NK-92 (cell line): Measurements from ENCODE around the gene RIPOR1.
A peak's percentile ranks its signal among the peaks of the same experiment; 100 is the strongest.
"Not testable (repeated sequence)": the region's sequence is repeated elsewhere in the genome, so short reads cannot be mapped to it uniquely, and the experiment has no call there.

Source experiments
- DNase-seq: peaks from one replicate; lab custom pipeline; 2025; ENCODE audit not compliant: unreplicated experiment; lab: John Stamatoyannopoulos, UW

The RIPOR1 gene

DNA sequence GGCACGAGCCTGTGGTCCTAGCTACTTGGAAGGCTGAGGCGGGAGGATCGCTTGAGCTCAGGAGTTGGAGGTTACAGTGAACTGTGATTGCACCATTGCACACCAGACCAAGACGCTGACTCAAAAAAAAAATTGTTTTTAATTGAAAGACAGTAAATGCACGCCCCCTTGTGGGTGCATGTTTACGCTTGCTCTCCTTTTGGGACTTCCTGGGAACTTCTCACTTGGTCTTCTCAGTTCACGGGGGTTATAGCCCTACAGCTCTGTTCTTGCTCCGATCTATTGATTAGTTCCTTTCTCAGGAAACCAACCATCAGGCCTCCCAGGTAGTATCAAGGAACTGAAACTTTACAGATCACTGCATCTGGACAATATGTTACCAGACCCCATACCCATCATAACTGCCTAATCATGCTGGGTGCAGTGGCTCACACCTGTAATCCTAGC, 14.2 kb upstream of the RIPOR1 start:
- DNase-seq = no peak

DNA sequence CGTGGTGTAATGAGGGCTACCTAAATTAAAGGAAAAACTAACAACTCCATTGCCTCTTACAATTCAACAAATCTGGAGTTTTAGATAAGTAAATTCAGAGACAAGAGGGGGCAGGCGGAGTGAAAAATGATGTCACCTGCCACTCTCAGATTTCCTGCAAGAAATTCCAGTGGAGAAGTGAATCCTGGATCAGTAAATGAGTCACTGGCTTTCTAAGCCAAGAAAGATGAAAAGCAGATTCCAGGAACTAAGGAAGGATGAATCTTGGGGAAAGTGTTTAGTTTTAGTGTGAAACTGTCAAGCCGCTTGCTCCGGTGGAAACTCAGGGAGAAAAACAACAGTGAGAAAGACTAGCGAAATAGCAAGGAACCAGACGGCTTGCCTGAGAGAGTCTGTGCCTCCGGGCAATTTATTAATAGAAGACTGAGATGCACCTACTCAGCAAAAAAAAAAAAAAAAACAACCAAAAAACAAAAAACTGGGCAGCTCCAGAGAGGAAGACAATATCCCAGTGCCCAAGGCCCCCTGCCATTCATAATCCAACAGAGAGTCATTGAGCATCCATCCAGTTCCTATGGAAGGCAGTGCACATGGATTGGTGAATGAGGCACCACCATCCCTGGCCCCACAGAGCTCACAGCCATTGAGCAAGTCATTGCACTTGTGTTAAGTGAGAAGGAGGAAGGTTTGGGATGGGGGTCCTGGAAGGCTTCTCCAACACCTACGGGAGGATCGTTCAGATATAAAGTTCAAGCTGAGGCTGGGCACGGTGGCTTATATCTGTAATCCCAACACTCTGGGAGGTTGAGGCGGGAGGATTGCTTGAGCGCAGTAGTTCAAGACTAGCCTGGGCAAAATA, 12.1 kb upstream of the RIPOR1 start:
- no peak for DNase-seq

DNA sequence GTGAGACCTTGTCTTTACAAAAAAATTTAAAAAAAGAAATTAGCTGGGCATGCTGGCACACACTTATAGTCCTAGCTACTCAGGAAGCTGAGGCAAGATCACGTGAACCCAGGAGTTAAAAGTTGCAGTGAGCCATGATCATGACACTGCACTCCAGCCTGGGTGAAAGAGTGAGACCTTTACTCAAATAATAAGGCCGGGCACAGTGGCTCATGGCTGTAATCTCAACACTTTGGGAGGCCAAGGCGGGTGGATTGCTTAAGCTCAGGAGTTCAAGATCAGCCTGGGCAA, 11.5 kb upstream of the RIPOR1 start:
- no peak for DNase-seq

DNA sequence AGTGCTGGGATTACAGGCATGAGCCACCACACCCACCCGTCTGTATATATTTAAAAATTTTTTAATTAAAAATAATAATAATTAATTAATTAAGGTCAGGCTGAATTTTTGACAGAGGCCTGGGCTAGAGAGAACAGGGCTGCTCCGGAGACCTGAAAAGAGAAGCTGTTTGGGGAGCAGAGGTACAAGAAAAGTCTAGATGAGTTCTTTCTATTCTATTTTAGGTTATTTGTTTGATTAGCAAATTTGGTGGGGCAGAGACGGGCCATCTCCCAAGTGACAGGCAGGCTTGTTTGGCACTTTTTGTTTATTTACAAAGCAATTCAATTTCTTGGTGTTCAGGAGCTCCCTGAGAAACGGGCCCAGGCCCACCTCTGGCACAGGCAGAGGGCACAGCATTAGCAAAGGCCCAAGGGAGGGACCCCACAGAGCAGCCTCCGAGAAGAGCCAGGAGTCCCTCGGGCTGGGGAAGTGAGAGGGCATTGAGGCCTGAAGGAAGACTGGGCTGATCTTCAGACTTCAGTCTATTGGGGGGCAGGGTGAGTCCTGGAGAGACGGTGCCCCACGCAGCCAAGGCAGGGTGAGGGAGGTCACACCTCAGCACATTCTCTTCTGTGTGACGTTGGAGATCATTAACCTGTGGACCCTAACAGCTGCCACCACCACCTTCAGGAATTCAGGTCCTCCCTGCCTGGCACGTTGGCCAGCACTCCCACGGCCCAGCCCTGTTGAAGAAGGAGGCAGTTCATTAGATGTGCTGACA, 10.8 kb upstream of the RIPOR1 start:
- no peak for DNase-seq

DNA sequence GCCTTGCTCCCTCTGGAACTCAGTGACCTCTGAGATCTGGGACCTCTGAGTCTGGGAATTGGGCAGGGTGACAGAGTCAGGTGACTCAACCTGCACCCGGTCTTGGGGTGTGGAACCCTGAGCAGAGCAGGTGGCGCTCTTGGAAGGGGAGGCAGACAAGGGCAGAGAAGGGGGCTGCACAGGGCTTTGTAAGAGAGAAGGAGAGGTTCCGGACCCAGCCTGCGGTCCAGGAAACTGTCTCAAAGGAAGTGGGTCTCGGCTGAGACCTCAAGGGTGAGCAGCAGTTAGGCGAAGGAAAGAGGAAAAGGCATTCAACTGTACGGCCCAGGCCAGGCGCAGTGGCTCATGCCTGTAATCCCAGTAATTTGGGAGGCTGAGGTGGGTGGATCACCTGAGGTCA, 10.0 kb upstream of the RIPOR1 start:
- no peak for DNase-seq

DNA sequence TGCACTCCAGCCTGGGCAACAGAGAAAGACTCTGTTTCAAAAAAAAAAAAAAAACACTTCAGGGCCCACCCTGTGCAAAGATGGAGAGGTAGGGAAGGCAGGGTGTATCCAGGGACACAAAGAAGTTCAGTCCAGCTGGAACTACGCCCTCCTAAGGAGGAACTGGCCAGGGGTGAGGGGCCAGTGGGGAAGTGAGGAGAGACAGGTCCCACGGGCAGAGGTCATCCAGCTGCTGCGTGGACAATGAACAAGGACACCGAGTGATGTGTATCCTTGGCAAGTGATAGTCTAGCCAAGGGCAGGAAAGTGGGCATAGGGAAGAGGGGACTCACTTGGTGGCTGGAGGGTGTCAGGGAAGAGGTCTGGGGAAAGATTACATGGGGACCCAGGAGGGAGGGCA, 9.4 kb upstream of the RIPOR1 start:
- DNase-seq = no peak

DNA sequence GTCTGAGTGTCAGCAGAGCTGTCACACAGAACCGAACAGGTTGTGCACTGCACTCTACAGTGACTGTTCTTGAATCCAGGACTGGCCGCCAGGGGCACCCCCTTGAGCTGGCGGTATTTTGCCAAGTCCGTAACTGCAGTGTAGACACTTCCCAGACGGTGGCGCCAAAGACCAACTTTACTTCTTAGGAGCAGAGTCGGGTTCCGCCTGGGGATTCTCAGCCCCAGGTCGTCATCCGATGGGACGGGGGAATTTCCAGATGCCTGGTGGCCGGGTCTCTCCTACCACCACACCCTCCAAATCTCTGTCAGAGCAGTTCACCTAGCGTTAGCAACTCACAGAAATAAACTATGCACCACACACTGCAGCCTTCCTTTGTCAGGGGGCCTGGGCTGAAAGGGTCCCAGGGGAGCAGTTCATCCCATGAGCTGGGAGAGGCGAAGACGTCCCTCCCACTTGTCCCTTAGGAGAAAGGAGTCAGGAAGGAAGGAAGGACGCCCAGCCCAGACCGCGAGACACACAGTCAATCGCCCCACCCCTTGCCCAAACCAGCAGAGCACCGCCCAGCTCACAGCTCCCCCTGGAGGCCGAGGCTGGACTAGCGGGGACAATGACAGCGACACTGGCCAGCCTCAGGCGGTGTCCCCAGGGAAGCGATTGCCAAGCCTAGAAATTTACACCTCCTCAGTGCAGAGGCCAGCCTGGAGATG, 7.4 kb upstream of the RIPOR1 start:
- peak; percentile 81 for DNase-seq

DNA sequence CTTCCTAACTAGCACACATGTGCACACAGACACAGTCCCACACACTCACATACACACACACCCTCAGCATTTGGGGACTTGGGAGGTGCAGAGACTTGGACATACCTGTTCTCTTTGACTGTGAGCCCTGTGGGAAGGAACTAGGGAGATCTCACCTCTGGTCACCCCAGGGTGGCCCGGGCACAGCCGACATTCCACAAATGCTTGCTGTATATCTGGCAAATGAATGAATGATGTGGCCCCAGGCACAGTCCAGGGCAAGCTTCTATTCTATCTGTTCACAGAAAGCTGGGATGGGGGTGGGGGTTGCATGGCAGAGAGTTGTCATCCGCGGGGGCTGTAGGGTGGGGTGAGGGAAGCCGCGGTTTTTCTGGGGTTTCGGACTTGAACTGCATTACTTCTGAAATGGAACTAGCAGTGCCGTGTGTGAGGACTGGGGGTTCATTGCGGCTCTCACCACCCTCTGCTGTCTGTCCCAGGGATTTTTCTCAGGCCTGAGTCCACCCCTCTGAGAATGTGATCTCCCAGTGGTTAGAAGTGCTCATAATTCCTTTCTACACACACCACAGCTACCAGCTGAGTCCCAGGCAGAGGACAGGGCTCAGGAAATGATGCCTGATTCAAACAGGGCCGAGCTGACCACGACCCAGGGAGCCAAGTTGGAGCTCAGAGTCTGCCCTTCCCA, 3.3 kb upstream of the RIPOR1 start:
- no peak for DNase-seq

DNA sequence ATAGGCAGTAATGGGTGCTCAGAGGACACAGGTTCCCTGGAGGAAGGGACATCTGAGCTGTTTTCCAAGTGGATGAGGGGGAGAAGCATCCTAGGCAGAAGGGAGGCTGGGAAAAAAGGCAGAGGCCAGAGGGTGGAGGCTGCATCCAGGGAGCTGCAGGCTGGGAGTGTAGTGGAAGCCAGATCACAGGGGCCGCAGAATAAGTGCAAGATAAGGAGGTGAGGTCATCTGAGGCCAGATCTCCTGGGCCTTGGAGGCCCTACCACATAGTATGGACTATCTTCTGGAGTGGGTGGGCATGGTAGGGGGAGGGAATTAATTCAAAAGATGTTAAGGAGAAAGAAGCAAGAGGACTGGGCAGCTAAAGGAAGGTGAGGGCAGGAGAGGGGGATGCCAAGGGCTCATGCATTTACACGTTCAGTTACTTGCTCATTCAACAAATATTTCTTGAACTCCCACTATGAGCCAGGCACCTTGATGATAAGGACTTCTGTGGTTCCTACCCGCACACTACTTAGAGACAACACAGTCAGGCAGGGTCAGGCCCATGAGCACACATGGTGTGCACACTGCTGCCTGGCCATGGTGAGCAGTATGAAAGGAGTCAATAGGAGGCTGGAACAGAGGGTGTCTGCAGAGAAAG, 2.4 kb upstream of the RIPOR1 start:
- DNase-seq = no peak

DNA sequence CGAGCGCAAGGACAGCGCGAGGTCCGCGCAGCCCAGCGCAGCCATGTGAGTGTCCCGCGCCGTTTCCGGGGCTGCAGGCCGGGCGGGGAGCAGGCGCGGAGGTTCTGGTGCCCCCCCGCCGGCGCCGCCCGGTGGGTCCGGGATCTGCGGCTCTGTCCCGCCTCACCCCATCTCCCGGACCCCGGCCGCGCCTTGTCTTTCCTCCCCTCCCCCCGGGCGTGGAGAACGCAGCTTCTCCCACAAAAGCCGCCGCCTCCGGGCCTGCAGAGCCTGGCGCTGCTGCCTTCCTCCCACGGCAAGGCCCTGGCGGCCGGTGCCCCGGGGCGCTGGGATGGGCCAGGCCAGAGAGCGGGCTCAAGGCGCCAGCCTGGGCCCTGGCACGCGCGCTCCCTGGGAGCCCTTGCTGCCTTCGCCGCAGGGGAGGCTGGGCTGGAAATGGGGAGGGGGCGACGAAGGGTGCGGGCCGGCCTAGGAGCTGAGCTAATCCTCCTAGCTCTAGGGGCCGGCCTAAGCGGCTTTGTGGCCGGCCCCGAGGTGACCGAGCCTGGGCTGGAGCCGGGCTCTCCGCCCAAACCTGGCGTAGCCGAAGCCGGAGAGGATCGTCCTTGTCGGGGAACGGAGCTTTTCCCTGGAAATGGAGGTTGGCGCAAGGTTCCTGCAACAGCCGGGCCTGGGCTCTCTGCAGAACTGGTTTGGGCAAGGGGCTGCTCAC, 397 bp downstream of the RIPOR1 start:
- DNase-seq = no peak

DNA sequence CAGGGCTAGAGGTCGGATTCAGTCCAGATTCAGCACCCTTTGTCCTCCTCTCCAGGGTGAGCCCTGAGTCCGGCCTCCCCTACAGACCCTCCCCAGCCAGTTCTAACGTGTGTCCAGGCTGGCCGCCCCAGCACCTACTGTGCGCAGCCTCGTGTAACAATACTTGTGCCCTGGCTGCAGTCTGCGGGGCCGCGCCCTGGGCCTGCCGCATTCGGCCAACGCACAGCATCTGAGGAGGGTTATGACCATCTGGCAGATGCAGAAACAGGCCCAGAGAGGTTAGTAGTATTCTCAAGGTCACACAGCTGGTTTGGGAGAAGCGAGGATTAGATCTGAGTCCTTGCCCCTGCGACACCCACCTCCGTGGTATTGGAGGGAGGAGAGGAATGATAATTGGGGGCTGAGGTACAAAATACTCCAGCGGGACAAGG, 968 bp downstream of the RIPOR1 start:
- DNase-seq = no peak

DNA sequence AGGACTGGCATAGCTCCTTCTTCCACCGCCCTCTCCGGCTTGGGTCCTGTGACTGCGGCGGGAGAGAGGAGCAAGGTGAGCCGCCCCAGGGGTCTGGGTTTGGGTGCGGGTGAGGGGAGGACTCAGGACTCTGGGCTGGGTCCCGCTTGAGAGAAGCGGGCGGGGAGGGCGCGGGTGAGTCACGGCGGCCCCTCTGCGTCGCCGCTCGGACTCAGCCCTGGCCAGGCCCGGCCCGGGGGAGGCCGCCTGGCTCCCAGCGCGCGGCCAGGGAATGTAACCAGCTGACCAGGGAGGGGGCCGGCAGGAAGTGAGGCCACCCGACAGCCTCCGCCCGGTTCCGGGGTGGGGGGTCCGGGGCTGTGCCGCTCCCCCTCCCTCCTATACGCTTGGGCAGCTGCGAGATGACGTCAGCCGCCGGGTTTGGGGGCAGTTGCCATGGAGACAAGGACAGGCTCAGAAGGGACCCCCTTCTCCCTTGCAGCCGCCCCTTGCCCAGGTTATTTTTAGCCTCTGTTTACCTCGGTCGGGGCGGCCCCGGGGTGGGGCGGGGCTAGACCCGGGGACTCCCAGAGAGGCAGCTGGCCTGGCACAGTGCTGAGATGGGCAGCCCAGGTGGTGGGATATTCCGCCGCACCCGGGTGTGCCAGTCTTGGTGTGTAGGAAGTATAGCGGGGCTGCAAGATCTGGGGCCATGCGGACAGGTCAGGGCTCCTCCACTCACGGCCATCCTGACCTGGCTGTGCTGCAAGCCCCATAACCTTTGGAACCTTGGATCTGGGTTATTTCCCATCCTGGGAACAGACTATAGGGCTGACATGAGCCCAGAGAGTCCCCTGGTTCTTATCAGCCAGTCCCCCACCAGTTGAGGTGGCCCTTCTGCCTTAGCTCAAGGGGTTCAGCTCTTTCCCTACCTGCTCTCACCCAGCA, 1.6 kb downstream of the RIPOR1 start:
- DNase-seq = no peak

DNA sequence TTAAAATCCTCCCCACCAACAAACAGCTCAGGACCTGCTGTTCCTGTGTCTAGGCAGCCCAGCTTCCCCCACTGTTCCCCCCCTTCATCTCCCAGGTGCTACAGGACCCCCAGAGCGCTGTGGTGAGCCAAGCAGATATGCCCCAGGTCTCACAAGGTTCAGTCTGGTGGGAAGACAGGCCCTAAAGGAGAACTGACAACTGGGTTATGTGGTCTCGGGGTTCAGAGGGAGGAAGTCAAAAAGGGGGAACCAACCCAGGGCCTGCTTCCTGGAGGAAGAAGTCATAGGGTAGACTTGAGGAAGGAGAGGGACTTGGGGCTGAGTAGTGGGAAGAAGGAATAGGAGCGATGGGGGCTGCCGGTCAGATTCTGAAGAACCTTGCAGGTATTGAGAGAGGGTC, 2.6 kb downstream of the RIPOR1 start:
- no peak for DNase-seq

DNA sequence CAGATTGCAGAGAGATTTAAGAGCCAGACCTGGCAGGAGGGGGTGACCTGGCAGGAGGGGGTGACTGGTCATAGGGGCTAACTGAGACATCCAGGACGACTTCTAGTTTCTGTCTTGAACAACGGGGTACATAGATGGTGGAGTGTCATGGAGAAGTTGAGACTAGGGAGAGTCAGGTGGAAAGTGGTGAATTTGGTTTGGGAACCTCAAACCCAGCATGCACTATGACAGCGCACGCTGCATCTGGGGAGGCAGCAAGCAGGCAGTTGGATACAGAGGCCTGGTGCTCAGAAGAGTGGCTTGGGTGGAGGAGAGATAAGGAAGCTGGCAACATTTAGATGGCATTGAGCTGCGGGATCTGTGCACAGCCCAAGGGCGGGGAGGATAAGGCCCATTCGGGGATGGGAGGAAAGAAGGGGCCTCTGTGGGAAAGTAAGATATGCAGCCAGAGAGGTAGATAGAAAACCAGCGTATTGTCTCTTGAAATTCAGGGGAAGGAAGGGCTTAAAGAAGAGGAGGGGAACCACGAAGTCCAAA, 4.5 kb downstream of the RIPOR1 start:
- no peak for DNase-seq

DNA sequence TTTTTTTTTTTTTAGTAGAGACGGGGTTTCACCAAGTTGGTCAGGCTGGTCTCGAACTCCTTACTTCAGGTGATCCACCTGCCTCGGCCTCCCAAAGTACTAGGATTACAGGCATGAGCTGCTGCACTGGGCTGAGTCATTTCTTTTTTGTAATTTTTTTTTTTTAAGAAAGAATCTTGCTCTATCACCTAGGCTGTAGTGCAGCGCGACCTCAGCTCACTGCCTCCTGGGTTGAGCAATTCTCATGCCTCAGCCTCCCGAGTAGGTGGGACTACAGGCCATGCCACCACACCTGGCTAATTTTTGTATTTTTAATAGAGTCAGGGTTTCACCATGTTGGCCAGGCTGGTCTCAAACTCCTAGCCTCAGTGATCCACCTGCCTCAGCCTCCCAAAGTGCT, 5.4 kb downstream of the RIPOR1 start:
- not testable (repeated sequence) for DNase-seq

DNA sequence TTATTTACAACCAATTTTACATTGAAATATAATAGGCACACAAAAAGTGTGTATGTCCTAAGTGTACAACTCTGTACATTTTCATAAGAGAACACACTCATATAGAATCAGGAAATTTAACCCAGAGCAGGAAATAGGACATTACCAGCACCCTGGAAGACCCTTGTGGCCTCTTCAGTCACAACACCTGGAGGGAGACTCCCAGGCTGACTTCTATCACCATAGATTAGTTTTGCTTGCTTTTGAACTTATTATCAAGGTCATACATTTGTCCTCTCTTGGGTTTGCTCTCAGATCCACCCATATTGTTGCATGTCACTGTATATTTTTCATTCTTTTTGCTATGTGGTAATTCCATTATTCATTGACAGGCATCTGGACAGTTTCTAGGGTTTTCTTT, 5.8 kb downstream of the RIPOR1 start:
- DNase-seq = no peak

DNA sequence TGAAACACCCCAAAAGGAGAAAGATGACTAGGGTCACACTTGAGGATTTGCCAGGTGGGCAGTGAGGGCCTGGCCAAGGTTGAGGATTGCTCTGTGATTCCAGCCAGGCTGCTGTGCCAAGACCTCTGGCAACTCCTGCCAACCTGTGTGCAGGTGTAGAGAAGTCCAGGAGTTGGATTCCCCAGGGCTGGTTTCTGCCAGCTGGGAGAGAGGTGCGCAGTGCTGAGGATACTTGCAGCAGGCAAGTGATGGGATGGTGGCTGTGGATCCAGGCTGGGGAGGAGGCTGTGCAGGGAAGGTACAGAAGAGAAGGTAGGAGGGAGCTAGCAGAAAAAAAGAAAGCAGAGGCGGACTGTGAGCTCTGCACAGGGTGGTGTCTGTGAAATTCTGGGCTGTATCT, 6.6 kb downstream of the RIPOR1 start:
- DNase-seq = no peak

DNA sequence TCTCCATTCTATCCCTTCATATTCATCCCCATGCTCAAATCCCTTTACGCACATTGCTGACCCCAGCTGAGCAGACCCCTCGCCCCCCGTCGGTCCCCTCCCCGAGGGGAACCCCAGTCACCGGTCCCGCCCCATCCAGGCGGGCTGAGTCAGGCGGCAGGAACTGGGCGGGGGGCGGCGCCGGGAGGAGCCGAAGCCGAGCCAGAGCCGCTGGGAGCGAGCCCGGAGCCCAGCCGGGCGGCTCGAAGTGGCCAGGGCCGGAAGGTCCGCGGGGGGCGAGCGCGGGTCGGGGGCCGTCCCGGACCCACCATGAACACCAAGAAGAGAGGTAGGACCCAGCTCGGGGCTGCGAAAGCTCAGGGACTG, 8.6 kb downstream of the RIPOR1 start:
- no peak for DNase-seq
